NOMO-1 (cell line): ENCODE measurements around the gene SHISA6.
A peak's percentile ranks its signal among the peaks of the same experiment; 100 is the strongest.

ENCODE experiments used
- DNase-seq, 2 experiments: peaks; one replicate each; lab custom pipeline; 2025; ENCODE audit not compliant: unreplicated experiment in 2 of 2; lab: John Stamatoyannopoulos, UW

Gene SHISA6

DNA sequence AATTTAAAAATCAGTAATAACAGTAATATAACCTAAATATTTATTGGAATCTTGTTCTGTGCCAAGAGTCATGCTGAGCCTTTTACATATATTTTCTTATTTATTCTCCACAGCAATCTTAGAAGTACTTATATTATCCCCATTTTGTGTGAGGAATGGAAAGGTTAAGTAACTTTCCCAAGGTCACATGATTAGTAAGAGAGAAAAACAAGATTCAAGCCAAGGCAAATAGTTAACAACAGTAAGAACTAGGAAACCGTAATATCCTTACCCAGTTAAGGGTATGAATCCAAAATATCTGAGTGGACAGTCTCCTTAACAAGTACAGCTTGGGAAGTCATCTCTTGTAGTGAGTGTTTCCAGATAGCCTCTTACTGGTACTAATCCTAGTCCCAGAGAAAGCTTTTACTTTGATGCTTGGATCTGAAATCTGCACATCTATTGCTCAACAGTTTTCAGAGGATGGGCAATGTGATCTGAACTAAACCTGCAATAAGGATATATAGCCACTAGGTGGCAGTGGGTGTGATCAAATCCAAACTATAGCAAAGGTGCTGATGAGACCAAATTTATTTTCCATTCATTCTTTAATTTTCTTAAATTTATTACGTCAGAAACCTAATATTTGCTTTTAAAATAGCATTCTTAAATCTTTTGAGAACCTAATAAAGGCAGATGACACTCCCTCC, 23.3 kb downstream of the SHISA6 start:
- DNase-seq: no peak

- DNase-seq: no peak
Measured at GRCh38 chr17:11267999-11268575, 27.1 kb downstream of the SHISA6 start.

- no peak for DNase-seq
Measured at GRCh38 chr17:11269210-11269609, 28.2 kb downstream of the SHISA6 start.

GRCh38 chr17:11272191-11272590, 31.2 kb downstream of the SHISA6 start:
- no peak for DNase-seq

DNA sequence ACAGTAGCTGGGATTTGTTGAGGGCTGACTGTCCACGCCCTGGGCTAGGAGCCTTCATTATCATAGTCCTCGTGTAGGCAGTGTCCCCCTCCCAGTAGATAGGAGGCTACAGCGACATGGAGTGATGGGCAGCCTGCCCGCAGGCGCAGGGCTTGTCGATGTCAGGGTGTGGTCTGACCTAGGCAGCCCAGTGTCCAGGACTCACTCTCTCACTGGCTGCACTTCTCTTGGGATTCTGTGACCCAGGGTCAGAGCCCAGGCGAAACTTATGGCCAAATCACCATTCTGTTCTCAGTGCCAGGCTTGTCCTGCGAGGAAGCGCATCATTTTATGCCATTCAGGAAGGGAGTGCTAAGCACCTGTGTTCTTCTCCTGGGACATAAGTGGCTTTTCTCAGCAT, 32.6 kb downstream of the SHISA6 start:
- no peak for DNase-seq

DNA sequence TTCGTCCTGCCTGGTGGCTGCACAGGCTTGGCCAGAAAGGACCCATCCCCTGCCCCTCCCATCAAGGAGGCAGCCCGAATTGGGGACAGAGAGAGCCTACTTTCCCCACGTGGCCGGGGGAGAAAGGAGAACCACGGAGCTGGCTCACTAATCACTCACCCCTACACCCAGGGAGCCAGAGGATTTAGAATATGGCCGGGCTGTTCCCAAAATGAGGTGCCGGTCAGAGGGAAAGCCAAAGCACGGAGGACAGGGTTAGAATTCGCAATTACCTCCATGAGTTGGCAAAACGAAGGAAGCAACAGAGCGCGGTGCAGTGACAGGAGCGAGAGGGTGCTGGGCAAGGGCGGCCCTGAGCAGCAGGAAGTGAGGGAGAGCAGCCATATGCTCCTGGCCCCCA, 33.1 kb downstream of the SHISA6 start:
- DNase-seq: no peak

GRCh38 chr17:11276486-11276885, 35.5 kb downstream of the SHISA6 start:
- DNase-seq: no peak

DNA sequence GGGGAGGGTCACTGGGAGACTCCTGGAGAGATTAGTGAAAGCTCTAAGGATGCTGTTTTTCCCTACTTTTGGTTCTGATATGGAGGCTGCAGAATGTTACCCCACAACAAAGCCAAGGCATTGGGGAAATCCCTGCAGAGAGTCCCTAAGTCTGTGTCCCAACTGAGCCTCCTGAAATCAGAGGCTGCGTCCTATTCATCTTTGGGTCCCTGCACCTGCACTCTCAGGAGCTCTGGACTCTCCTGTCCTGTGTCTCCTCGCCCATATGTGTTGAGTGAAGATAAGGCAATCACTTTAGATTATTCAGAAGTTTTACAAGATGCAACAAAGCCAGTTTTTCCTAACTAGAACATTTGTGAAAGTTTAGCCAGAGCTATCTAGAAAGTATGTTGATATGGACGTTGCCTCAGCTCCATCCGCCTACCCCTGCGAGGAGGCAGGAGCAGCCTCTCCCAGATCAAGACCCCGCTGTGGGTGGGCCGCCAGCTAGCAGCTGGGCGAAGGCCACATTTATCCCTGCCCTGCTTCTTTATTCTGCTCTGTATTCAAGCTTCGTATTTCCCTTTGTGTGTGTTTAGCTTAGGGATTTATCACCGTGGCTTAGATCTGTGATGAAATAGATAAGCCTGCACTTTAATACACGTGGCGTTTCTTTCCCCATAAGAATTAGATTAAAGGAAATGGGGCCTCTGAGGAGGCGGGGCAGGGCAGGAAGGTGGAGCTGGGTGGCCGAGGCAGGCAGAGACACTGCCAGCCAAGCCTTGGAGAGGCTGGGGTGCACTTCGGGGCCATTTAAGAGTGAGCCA, 37.4 kb downstream of the SHISA6 start:
- no peak for DNase-seq

DNA sequence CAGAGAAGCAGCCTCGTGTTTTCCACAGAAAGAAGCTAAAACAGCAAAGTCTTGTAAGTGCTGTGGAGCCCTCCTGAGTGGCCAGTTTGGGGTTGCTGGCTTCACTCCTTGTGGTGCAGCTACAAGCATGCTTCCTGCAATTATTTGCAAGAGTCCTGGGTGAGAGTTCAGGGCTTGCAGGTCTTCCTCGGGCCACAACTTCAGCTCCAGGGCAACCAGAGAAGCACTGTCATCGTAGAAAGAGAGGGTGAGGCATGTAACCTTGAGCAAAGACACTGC, 37.9 kb downstream of the SHISA6 start:
- no peak for DNase-seq

- no peak for DNase-seq
Measured at GRCh38 chr17:11279776-11280344, 38.8 kb downstream of the SHISA6 start.

GRCh38 chr17:11282586-11282985, 41.6 kb downstream of the SHISA6 start:
- DNase-seq: no peak

- DNase-seq: no peak
Measured at GRCh38 chr17:11284811-11285210, 43.8 kb downstream of the SHISA6 start.

DNA sequence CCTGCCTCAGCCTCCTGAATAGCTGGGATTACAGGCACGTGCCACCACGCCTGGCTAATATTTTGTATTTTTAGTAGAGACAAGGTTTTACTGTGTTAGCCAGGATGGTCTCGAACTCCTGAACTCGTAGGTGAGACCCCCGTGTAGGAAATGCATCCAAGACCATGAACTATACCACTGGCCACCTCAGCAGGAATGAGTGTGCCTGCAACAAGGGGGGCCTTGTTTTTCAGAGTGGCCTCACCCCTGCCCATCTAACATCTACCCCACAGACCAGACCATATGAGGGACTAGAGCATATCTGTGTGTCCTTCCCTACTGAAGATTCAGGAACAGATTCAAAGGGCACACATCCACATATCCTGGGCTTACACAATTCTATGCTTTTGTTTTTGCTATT, 44.9 kb downstream of the SHISA6 start:
- DNase-seq: no peak

DNA sequence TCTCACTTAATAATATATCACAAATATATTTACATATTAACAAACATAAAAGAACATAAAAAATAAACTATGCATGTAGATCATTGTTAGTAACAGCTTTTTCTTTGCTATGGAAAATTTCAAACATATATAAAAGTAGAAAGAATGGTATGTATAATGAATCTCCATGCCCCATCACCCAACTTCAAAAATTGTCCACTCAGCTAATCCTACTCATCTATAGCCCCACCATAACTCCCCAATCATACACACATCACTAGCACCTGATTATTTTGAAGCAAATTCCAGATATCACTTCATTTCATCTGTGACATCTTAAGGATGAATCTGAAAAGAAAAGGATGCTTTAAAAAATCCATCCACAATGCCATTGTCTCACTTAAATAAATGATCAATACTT, 46.8 kb downstream of the SHISA6 start:
- no peak for DNase-seq

GRCh38 chr17:11290814-11291213, 49.8 kb downstream of the SHISA6 start:
- no peak for DNase-seq

DNA sequence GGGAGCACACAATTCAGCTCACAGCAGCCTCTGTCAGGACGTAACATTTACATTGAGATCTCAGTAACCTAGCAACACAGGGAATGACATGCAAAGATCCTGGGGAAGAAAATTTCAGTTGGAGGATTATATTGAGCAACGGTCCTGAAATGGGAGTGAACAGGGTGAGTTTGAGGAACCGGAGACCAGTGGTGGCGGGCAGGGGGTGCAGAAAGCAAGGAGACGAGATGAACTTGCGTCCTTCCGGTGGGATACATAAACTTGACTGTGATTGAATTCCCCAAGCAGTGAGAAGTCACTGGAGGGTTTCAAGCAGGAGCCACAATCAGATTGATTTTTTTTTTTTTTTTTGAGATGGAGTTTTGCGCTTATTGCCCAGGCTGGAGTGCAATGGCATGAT, 51.5 kb downstream of the SHISA6 start:
- no peak for DNase-seq

- DNase-seq: no peak
Measured at GRCh38 chr17:11293480-11293879, 52.5 kb downstream of the SHISA6 start.

- DNase-seq: no peak
Measured at GRCh38 chr17:11294826-11295225, 53.8 kb downstream of the SHISA6 start.

DNA sequence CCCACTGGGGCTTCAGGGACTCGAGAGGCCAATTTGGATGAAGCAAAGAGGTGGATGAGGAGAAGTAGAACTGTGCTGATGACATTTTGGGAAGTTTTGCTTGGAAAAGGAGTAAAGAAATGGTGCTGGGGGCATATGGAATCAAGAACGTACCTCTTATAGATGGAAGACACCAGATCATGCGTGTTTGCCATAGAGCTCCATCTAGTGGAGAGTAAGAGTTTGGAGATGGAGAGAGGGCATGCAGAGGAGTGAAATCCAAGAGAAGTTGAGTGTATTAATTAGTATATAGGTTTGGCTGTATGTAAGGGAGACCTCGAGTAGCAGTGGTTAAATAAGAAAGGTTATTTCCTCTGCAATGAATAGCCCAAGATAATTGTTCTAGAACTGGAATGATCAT, 56.0 kb downstream of the SHISA6 start:
- peak in 1 of 2 experiments; percentile 0 for DNase-seq

DNA sequence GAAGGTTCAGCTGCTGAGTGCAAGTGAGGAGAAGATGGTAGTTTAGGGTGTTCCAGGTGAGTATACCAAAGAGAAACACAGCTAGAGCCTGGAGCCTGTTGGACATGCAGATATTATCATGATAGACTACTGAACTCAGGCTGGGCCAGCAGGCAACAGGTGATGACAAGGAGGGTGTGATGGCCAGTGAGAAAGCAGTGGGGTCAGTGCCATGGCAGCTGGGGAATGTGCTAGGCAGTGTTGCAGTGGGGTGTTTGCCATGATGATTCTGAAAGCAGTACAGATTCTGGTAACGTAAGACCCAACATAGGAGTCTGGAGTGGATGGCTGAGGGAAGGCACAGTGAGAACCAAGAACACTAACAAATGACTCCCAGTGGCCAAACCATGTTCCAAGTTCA, 57.4 kb downstream of the SHISA6 start:
- no peak for DNase-seq

- no peak for DNase-seq
Measured at GRCh38 chr17:11300201-11300600, 59.2 kb downstream of the SHISA6 start.

DNA sequence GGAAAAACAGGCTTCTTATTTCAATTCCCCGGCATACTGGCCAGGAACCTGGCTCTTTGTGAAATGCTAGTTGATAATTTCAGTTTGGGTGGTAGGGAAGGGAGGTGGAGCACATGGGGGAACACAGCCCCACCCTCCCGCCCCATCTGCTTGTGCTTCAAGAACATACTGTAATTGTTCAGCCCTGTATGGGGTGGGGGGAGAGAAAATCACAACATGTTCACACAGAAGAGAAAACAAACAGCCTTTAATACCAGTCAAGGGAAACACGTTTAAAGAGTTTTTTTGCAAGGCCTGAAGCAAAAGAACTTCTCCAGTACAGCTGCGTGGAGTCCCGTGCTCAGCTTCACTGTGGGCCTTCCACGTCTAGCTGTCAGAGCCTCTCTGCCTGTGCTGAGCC, 59.7 kb downstream of the SHISA6 start:
- no peak for DNase-seq
